HG02759 (cell line): ENCODE results near the gene EEF1E1.

Experiments
- ATAC-seq: cut with Tn5 transposase; IDR thresholded peaks from one replicate; pipeline ENCODE4 v1.9.1; 2021; ENCODE audit warnings: mild to moderate bottlenecking, moderate library complexity; ENCODE audit not compliant: unreplicated experiment

Gene EEF1E1

GRCh38 chr6:8102122-8102958, at the start of gene EEF1E1:
Gene EEF1E1 (minus strand): TSS chr6:8102548. CDS start chr6:8102521, 27 bp downstream.
- ATAC-seq: peak; percentile 99

- no peak for ATAC-seq
Measured at GRCh38 chr6:8149350-8149749, 47.0 kb upstream of the EEF1E1 start.

- ATAC-seq: no peak
Measured at GRCh38 chr6:8143945-8144344, 41.6 kb upstream of the EEF1E1 start.

GRCh38 chr6:8139451-8139850, 37.1 kb upstream of the EEF1E1 start:
- no peak for ATAC-seq

GRCh38 chr6:8137529-8137939, 35.2 kb upstream of the EEF1E1 start:
- ATAC-seq: no peak

- no peak for ATAC-seq
Measured at GRCh38 chr6:8135276-8135675, 32.9 kb upstream of the EEF1E1 start.

- no peak for ATAC-seq
Measured at GRCh38 chr6:8132130-8132529, 29.8 kb upstream of the EEF1E1 start.

- peak; percentile 80 for ATAC-seq
Measured at GRCh38 chr6:8131265-8131897, 29.0 kb upstream of the EEF1E1 start.

- no peak for ATAC-seq
Measured at GRCh38 chr6:8130399-8130798, 28.1 kb upstream of the EEF1E1 start.

GRCh38 chr6:8123236-8123635, 20.9 kb upstream of the EEF1E1 start:
- ATAC-seq: no peak

- ATAC-seq: no peak
Measured at GRCh38 chr6:8114956-8115355, 12.6 kb upstream of the EEF1E1 start.

GRCh38 chr6:8113131-8113654, 10.8 kb upstream of the EEF1E1 start:
- no peak for ATAC-seq

- no peak for ATAC-seq
Measured at GRCh38 chr6:8110725-8111124, 8.4 kb upstream of the EEF1E1 start.

GRCh38 chr6:8110117-8110721, 7.9 kb upstream of the EEF1E1 start:
- ATAC-seq: peak; percentile 70

GRCh38 chr6:8108759-8109539, 6.6 kb upstream of the EEF1E1 start:
- no peak for ATAC-seq

- ATAC-seq: no peak
Measured at GRCh38 chr6:8108031-8108660, 5.8 kb upstream of the EEF1E1 start.

GRCh38 chr6:8105791-8106190, 3.4 kb upstream of the EEF1E1 start:
- ATAC-seq: no peak

GRCh38 chr6:8103726-8104125, 1.4 kb upstream of the EEF1E1 start:
- ATAC-seq: no peak

- ATAC-seq: no peak
Measured at GRCh38 chr6:8100159-8100854, 2.0 kb downstream of the EEF1E1 start.

- ATAC-seq: no peak
Measured at GRCh38 chr6:8090650-8091049, 11.7 kb downstream of the EEF1E1 start.
